ENCODE data around the gene SLC2A4. TPM values are rescaled to one million over a fixed set of nuclear protein-coding genes. Genes with fewer than 3 reads are reported as not detected.

Gene SLC2A4
- 1 to 10 TPM; 1.9 to 5.7 TPM for total RNA-seq

DNA sequence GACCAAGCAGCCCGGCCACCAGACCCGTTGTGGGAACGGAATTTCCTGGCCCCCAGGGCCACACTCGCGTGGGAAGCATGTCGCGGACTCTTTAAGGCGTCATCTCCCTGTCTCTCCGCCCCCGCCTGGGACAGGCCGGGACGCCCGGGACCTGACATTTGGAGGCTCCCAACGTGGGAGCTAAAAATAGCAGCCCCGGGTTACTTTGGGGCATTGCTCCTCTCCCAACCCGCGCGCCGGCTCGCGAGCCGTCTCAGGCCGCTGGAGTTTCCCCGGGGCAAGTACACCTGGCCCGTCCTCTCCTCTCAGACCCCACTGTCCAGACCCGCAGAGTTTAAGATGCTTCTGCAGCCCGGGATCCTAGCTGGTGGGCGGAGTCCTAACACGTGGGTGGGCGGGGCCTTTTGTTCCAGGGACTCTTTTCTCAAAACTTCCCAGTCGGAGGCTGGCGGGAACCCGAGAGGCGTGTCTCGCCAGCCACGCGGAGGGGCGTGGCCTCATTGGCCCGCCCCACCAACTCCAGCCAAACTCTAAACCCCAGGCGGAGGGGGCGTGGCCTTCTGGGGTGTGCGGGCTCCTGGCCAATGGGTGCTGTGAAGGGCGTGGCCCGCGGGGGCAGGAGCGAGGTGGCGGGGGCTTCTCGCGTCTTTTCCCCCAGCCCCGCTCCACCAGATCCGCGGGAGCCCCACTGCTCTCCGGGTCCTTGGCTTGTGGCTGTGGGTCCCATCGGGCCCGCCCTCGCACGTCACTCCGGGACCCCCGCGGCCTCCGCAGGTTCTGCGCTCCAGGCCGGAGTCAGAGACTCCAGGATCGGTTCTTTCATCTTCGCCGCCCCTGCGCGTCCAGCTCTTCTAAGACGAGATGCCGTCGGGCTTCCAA is at the start of gene SLC2A4:
SLC2A4 (plus strand) TSS at position 645 of the 879 bp plus-strand sequence; CDS start at position 862, 217 bp downstream.
- Histone ChIP-seq H3K4me1 (peaks cover 14% of the 10 kb centered on the region), H3K36me3 (no peaks in the 10 kb centered on the region), H3K9me3 (no peaks in the 10 kb centered on the region), H3K4me3 (peak within 1 kb of the TSS; percentile 39), H3K9ac (ENCODE audit: low read depth in 2 of 2, low read length in 2 of 2) (peak within 1 kb of the TSS; percentile 73 to 89), H3K27me3 (peaks cover 8% of the 10 kb centered on the region), H3K27ac (peak within 1 kb of the TSS; percentile 76)
- TF ChIP-seq, protein P1, sequence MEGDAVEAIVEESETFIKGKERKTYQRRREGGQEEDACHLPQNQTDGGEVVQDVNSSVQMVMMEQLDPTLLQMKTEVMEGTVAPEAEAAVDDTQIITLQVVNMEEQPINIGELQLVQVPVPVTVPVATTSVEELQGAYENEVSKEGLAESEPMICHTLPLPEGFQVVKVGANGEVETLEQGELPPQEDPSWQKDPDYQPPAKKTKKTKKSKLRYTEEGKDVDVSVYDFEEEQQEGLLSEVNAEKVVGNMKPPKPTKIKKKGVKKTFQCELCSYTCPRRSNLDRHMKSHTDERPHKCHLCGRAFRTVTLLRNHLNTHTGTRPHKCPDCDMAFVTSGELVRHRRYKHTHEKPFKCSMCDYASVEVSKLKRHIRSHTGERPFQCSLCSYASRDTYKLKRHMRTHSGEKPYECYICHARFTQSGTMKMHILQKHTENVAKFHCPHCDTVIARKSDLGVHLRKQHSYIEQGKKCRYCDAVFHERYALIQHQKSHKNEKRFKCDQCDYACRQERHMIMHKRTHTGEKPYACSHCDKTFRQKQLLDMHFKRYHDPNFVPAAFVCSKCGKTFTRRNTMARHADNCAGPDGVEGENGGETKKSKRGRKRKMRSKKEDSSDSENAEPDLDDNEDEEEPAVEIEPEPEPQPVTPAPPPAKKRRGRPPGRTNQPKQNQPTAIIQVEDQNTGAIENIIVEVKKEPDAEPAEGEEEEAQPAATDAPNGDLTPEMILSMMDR (IDR thresholded peaks at IDR 0.05): no peak
- intact Hi-C loops (cut with DNase I): no loop called here
- peak; percentile 98 for DNase-seq

DNA sequence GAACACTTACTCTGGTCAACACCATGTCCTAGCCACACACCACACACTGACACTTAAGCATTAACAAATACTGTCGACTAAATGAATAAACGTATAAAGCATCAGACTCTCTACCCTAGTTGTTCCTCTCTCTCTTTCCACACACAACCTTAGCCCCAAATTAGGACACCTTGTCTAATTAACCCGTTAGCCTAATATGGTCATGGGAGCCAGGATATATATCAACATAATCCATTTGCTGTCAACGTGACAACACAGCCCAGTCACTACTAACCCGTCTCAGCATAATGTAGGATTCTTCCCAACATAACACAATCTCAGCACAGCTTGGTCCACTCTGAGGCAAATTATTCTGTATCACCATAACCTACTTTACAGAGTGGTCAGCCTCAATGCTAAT is 49.4 kb upstream of the SLC2A4 start:
- H3K9ac ChIP-seq (ENCODE audit: low read depth in 2 of 2, low read length in 2 of 2): no peak overlapping the region
- H3K27me3 ChIP-seq: no peaks in the 10 kb centered on the region
- no peak overlapping the region for H3K4me3 ChIP-seq
- H3K9me3 ChIP-seq: no peaks in the 10 kb centered on the region
- no peak for DNase-seq
- TF ChIP-seq, protein P1 (IDR thresholded peaks at IDR 0.05): no peak
- no peak overlapping the region for H3K27ac ChIP-seq
- intact Hi-C loops (cut with DNase I): no loop called here
- peaks cover 14% of the 10 kb centered on the region for H3K4me1 ChIP-seq
- H3K36me3 ChIP-seq: peaks cover 19% of the 10 kb centered on the region

GRCh38 chr17:7233701-7234082 is 47.8 kb upstream of the SLC2A4 start:
- peaks cover 14% of the 10 kb centered on the region for H3K4me1 ChIP-seq
- DNase-seq: no peak
- intact Hi-C loops (cut with DNase I): no loop called here
- H3K9me3 ChIP-seq: no peaks in the 10 kb centered on the region
- peak overlapping the region; percentile 88 to 93 for H3K9ac ChIP-seq (ENCODE audit: low read depth in 2 of 2, low read length in 2 of 2)
- TF ChIP-seq, protein P1 (IDR thresholded peaks at IDR 0.05): no peak
- peaks cover 18% of the 10 kb centered on the region for H3K36me3 ChIP-seq
- H3K27me3 ChIP-seq: no peaks in the 10 kb centered on the region
- H3K27ac ChIP-seq: peak overlapping the region; percentile 91
- peak overlapping the region; percentile 90 for H3K4me3 ChIP-seq

DNA sequence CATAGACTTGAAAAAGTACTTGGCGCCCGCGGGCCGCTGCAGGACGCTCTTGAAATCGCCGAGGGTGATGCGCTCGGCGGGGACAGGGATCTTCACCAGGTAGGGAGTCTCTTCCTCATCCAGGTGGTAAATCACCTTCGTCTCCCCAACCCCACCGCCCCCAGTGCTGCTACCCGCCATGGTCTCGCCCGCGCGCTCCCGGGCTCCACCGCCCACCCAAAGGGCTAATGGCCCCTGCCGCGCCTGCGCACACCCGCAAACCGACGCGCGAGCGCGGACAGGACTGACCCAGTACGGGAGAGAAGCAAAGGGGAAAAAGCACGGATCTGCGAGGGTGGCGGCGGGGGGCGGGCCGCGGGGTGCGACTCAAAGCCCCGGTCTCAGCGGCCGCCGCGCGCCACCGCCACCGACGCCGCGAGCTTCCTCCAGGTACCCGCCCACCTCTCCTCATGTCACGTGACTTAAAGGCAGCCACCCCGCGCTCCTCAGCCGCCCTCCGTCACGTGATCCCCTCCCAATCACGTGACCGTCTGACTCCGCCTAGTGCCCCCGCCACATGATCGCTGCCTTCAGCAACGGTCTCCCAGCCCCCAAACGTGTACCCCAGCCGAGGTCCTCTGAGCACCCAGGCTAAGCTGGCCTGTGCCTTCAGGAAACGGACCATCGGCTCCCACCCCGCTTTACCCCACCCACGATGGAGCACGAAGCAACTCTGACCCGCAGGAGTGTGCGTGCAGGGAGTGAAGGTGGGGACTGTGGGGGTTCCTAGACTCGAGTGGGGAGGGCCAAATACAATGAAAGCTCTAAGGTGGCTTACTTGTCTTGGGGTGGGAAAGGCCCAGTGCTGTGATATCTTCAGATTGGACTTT is 47.2 kb upstream of the SLC2A4 start, which contains the start of gene DVL2:
DVL2 (minus strand) TSS at position 435 of the 869 bp plus-strand sequence; CDS start at position 180, 255 bp downstream.
- Histone ChIP-seq H3K9me3 (no peaks in the 10 kb centered on the region), H3K27me3 (no peaks in the 10 kb centered on the region), H3K4me3 (peak within 1 kb of the TSS; percentile 90), H3K27ac (peak within 1 kb of the TSS; percentile 91), H3K36me3 (peaks cover 11% of the 10 kb centered on the region), H3K4me1 (peaks cover 14% of the 10 kb centered on the region), H3K9ac (ENCODE audit: low read depth in 2 of 2, low read length in 2 of 2) (peak within 1 kb of the TSS; percentile 88 to 93)
- TF ChIP-seq, protein P1 (IDR thresholded peaks at IDR 0.05): no peak
- intact Hi-C loops (cut with DNase I): no loop called here
- DNase-seq: peak; percentile 97

Measured in colonic mucosa (tissue), 4 donors.